Mucosa of descending colon (tissue), 3 donors: Measurements from ENCODE around the gene METTL21C. TPM values are rescaled to one million over a fixed set of nuclear protein-coding genes. Genes with fewer than 3 reads are reported as not detected.

Experiments used
- ATAC-seq: fragments of 200-7000 bp; cut with Tn5 transposase; one replicate; pipeline ENCODE4 v1.9.1; 2020; ENCODE audit warnings: mild to moderate bottlenecking, moderate library complexity
- DNase-seq, 3 donors: peaks; one replicate each; pipeline ENCODE4 v3.0.0-alpha.2; 2020
- H3K36me3 ChIP-seq: fragments of 200-600 bp; one replicate; pipeline ENCODE4 v1.8.0; 2021; ENCODE audit warnings: low read depth, mild to moderate bottlenecking
- H3K4me1 ChIP-seq: fragments of 200-600 bp; one replicate; pipeline ENCODE4 v1.8.0; 2021; ENCODE audit warnings: low read depth, mild to moderate bottlenecking
- H3K4me3 ChIP-seq: fragments of 200-600 bp; one replicate; pipeline ENCODE4 v1.8.0; 2021; ENCODE audit warnings: mild to moderate bottlenecking
- H3K9me3 ChIP-seq: fragments of 200-600 bp; one replicate; pipeline ENCODE4 v1.8.0; 2021; ENCODE audit warnings: mild to moderate bottlenecking
- CTCF ChIP-seq: fragments of 200-600 bp; IDR thresholded peaks from one replicate; pipeline ENCODE4 v1.8.0; 2022; ENCODE audit warnings: antibody characterized with exemption, mild to moderate bottlenecking
- intact Hi-C, 2 donors: fragments of 100-400 bp; cut with DNase I in 1 of 2; cut with micrococcal nuclease in 1 of 2; formaldehyde crosslinking; loops; one replicate each; pipeline versions ENCODE4 v1.11.0 to v1.11.1; 2022; cut with DNase I, micrococcal nuclease
- total RNA-seq, 3 donors: library from RNA; stranded (reverse); fragmentation: NEBNext Ultra II Directional in 2 of 3; extraction: Animal tissue kit (Norgen Biotek cat#: 25700) in 2 of 3; gene quantifications; one replicate each; pipeline versions ENCODE4 v1.2.1 to v1.2.4, GENCODE V29; 2021 to 2023
- donor health status: DM: no; HTN: no; CAD: no; lungs with moderate emphysema.
- donor health status: DM: no; HTN: no; CAD: no.
- donor health status: DM: no; HTN: yes; CAD: no.

METTL21C gene
- total RNA-seq, 3 donors from 2014 or later = not detected

GRCh38 chr13:102658660-102659059 lies 36.2 kb downstream of the METTL21C start:
- ATAC-seq (no peak), DNase-seq (no peak)
- Histone ChIP-seq H3K4me3 (no peak overlapping the region), H3K36me3 (peaks cover 3% of the 10 kb centered on the region), H3K4me1 (no peaks in the 10 kb centered on the region), H3K9me3 (no peaks in the 10 kb centered on the region)
- intact Hi-C loops = no loop called here
- no peak for TF ChIP-seq CTCF

- no peak for ATAC-seq
- intact Hi-C loops = no loop called here
- no peak for TF ChIP-seq CTCF
- H3K4me1 ChIP-seq = no peaks in the 10 kb centered on the region
- H3K9me3 ChIP-seq = no peaks in the 10 kb centered on the region
- no peak overlapping the region for H3K4me3 ChIP-seq
- DNase-seq = no peak
- H3K36me3 ChIP-seq = peaks cover 3% of the 10 kb centered on the region
These were observed 37.2 kb downstream of the METTL21C start for GRCh38 chr13:102657630-102658029.

- ATAC-seq (no peak), DNase-seq (no peak)
- peaks cover 3% of the 10 kb centered on the region for H3K36me3 ChIP-seq
- TF ChIP-seq CTCF = no peak
- H3K4me3 ChIP-seq = no peak overlapping the region
- intact Hi-C loops = no loop called here
- no peaks in the 10 kb centered on the region for H3K9me3 ChIP-seq
- no peaks in the 10 kb centered on the region for H3K4me1 ChIP-seq
These were observed 40.1 kb downstream of the METTL21C start for GRCh38 chr13:102654756-102655155.

GRCh38 chr13:102651892-102652291 lies 43.0 kb downstream of the METTL21C start:
- ATAC-seq (no peak), DNase-seq (no peak)
- intact Hi-C loops = no loop called here
- H3K4me1 ChIP-seq = no peaks in the 10 kb centered on the region
- peaks cover 12% of the 10 kb centered on the region for H3K36me3 ChIP-seq
- H3K4me3 ChIP-seq = no peak overlapping the region
- no peaks in the 10 kb centered on the region for H3K9me3 ChIP-seq
- no peak for TF ChIP-seq CTCF

GRCh38 chr13:102651392-102651791 lies 43.5 kb downstream of the METTL21C start:
- no peak for DNase-seq
- no peak for ATAC-seq

More at GRCh38 chr13:102651392-102651791, 43.5 kb downstream of the METTL21C start:
- H3K9me3 ChIP-seq = no peaks in the 10 kb centered on the region
- H3K4me3 ChIP-seq = no peak overlapping the region
- peaks cover 12% of the 10 kb centered on the region for H3K36me3 ChIP-seq
- no peak for TF ChIP-seq CTCF
- intact Hi-C loops = no loop called here
- H3K4me1 ChIP-seq = no peaks in the 10 kb centered on the region
